Umbilical cord (tissue), 2 donors: ENCODE data around the gene EID1. TPM values are rescaled to one million over a fixed set of nuclear protein-coding genes. Genes with fewer than 3 reads are reported as not detected.
"Not testable (repeated sequence)": the region's sequence is repeated elsewhere in the genome, so short reads cannot be mapped to it uniquely, and the experiment has no call there.

Experiments used
- DNase-seq: peaks from one replicate; pipeline ENCODE4 v3.0.0-alpha.2; 2015; ENCODE audit warnings: low spot score
- total RNA-seq: library from RNA; depleted of rRNA; stranded (reverse); fragments of >200 nt; gene quantifications from one replicate; pipeline ENCODE4 v1.2.3, GENCODE V29; 2014; ENCODE audit warnings: low replicate concordance; ENCODE audit not compliant: insufficient read depth

Gene EID1, protein sequence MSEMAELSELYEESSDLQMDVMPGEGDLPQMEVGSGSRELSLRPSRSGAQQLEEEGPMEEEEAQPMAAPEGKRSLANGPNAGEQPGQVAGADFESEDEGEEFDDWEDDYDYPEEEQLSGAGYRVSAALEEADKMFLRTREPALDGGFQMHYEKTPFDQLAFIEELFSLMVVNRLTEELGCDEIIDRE
- total RNA-seq = 237 TPM

DNA sequence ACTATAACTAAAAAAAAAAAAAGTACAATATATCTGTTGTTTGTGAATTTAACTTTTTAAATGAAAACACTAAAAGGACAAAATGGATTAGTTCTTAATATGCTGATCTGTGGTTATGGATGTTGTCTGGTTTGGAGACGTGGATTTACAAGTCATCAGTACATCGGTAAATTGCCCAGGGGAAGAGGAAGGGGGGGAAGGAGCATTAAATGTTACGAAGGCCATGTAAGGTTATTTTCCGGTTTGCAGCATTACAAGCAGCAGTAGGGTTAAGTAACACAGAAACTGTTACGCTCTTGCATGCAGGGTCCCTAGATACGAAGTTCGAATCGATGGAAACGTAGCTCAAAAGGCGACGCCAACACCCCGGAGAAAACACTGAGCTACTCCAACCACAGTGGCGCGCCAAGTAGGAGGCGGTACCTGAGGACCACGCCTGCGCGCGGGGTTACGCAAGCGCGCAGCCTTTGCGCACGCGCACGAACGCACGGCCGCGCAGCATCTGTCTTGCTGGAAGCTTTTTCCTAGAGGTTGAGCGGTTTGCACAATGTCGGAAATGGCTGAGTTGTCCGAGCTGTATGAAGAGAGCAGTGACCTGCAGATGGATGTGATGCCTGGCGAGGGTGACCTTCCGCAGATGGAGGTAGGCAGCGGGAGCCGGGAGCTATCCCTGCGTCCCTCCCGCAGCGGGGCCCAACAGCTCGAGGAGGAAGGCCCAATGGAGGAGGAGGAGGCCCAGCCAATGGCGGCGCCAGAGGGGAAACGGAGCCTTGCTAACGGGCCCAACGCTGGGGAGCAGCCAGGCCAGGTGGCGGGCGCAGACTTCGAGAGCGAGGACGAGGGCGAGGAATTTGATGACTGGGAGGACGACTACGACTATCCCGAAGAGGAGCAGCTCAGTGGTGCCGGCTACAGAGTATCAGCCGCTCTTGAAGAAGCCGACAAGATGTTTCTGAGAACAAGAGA lies at the start of gene EID1:
Gene EID1 (plus strand): TSS at position 505 of the 966 bp plus-strand sequence. CDS start 43 bp downstream, at position 548.
- DNase-seq = peak; percentile 97

DNA sequence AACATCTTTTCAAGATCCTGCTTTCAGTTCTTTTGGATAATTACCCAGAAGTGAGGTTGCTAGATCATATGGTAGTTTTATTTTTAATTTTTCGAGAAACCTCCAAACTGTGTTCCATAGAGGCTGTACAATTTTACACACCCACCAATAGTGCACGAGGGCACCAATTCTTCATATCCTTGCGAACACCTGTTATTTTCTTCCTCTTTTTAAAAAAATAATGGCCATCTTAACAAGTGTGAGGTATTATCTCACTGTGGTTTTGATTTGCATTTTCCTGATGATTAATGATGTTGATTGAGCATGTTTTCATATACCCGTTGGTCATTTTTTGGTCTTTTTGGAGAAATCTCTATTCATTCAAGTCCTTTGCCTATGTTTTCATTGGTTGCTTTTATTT lies 49.5 kb upstream of the EID1 start:
- no peak for DNase-seq

- DNase-seq = peak; percentile 60
These were observed 49.0 kb upstream of the EID1 start for GRCh38 chr15:48828906-48829305.

- no peak for DNase-seq
These were observed 45.3 kb upstream of the EID1 start for GRCh38 chr15:48832648-48833047.

- DNase-seq = peak; percentile 20
These were observed 44.3 kb upstream of the EID1 start for GRCh38 chr15:48833526-48834239.

DNA sequence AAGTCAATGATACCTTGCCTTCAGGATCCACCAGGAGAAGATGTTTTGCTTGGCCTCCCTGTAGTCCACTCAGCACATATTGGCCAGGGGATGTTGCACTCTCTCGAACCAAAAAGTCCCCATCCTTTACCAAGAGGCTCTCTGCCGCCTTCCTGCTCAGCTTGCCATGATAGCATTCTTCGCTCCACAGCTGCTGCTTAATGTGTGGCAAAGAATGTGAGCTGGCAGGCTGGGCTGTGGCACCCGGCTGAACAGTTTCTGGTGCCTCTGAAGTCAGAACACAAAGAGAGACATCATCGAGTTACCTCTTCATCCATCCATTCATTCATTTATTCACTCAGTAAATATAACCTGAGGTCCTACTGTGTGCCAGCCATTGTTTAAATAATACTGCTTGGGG lies 43.2 kb upstream of the EID1 start:
- DNase-seq = no peak

DNA sequence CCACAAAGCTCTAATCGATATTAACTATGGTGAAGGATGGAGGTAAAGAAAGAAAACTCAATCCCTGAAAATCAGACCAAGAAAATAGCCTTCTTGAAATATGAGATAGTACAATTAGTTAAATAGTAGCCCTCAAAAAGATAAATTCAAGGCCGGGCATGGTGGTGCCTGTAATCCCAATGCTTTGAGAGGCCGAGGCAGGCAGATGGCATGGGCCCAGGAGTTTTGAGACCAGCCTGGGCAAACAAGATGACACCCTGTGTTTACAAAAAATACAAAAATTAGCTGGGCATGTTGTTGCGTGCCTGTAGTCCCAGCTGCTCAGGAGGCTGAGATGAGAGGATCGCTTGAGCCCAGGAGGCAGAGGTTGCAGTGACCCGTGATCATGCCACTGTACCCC lies 35.4 kb upstream of the EID1 start:
- no peak for DNase-seq

DNA sequence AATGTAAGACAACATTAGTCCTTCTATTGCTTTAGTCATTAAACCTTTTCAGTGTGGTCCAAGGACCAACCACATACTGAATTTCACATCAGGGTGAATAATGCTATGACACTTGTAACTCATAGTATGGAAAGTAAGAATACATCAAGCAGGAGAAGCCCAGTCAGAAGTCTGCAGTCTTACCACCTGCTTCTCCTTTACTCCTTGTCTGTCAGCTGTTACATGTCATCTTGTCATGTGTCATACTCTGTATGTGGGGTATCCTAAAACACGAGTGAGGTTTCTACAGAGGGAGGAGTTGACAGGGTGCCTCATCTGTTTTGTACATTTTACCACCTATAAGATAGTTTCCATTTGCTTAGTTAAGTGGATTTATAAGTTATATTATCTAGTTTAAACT lies 32.8 kb upstream of the EID1 start:
- no peak for DNase-seq

GRCh38 chr15:48850648-48851047 lies 27.3 kb upstream of the EID1 start:
- DNase-seq = no peak

GRCh38 chr15:48851956-48852355 lies 26.0 kb upstream of the EID1 start:
- no peak for DNase-seq

GRCh38 chr15:48854434-48854833 lies 23.5 kb upstream of the EID1 start:
- DNase-seq = not testable (repeated sequence)

DNA sequence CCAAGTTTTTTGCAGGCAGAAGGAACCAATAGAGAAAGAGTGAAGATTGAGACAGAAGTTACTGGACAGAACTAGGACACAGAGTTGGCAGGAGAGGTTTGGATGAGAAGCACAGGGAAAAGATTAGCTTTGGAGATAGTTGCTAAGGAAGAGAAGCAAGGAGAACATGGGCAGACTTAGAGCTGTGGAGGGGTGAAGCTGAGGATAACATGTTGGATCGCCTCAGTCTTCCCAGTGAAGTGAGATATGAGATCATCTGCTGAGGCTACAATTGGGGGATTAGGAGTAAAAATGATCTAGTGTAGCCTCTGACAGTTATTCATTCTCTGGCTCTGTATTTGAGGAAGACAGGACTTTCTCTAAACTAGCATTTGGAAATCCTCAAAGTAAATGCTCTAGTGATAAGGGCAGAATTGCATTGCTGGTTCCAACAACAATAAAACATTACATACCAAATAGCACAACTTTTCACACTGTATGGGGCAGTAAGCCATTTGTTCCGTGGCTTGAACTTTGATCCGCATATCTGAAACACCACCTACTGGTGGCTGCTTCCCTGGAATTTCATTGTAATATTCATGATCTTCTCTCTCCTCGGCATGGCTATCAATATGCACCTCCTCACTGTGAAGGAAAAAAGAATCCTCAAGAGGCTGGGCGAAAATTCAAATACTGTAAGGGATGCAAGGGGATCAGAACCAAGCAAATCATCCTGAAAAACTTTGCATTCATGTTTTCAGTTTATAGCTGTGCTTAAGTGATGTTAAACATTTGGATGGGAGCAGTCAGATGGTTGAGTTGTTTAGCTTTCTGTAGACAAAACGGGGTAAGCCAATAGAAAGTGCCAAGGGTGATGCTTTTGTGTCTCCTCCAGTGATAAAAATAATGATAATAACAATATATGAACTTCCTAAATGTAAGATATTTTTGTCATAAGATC lies 22.2 kb upstream of the EID1 start:
- peak; percentile 85 for DNase-seq

- no peak for DNase-seq
These were observed 21.0 kb upstream of the EID1 start for GRCh38 chr15:48856942-48857341.

- no peak for DNase-seq
These were observed 19.5 kb upstream of the EID1 start for GRCh38 chr15:48858401-48858800.

DNA sequence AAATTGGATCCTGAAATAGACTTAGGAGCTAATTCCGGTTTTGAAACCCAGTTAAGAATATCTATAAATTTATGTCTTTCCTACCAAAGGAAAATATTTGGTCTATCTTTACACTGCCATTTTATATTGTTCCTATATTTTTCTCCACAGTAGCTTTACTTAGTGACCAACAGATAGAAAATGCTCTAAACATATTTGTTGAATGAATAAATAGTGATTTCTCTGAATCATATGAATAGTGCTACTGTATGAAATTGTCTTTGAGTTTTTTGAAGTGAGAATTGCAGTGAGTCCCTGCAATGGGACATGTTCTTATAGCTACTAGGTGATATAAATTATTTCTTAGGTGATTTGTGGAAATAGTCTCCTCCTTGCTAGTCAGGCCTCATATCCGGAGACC lies 18.5 kb upstream of the EID1 start:
- DNase-seq = no peak

GRCh38 chr15:48861813-48862431 lies 16.0 kb upstream of the EID1 start:
- DNase-seq = peak; percentile 71

DNA sequence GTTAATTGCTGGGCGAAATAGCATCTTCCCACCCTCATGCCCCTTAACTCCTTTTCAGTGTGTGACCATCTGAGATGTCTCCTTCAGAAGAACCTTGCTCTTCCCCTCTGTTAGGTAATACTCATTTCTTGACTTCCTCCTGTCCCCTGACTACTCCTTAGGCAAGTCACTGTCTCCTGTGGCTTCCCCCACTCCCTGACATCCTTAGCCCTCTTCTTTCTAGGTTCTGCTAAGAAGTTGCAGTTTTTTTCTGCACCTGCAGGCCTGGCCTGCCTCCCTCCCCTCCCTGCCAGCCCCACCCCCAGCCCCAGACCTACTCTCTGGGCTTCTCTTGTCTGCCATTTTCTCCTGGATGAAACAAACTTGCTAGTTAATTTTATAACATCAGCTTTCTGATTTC lies 15.2 kb upstream of the EID1 start:
- DNase-seq = no peak

GRCh38 chr15:48865370-48866079 lies 12.4 kb upstream of the EID1 start:
- no peak for DNase-seq

DNA sequence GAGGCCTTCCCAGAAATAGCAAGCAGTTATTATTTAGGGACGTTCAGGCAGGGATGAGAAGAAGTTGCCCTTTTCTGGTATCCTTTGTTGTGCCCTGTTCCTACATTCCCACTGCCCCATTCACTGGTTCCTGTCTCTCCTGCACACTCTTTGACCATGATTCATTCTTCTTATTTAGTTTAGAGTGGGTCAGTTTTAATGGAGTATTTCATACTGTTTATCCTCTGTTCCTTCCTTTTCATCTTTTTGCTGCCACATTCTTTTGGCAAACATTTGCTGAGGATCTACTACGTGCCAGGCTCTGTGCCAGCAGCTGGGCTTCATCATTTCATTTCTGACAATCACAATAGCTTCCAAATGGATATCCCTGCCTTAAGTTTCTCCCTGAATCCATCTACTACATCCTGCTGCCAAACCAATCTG lies 11.8 kb upstream of the EID1 start:
- DNase-seq = no peak

DNA sequence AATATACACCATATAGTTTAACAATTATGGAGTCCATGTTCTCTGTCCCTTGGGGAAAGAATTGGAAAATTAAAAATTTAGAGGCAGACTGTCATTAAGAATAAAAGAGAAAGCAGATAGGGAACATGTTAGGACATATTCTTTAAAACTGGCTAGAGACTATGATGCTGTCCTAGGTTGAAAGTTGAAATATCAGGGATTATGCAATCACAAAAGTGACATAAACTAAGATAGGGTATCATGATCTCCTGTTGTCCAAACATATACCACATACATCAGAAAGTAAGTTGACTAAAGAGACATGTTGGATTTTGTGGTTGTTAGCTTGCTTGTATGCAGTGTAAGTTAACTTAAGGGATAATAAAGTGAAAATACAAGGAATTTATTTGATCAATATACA lies 9.9 kb upstream of the EID1 start:
- no peak for DNase-seq
